SJSA1 (cell line): ENCODE measurements around the gene CCDC85A. TPM values are rescaled to one million over a fixed set of nuclear protein-coding genes. Genes with fewer than 3 reads are reported as not detected.

Experiments
- DNase-seq, 2 experiments: peaks; one replicate each; pipeline ENCODE4 v3.0.0-alpha.2; 2015 to 2020; ENCODE audit warnings: low spot score in 2 of 2, low read depth in 1 of 2
- H3K27ac ChIP-seq: fragments of 250-450 bp; sonication (Bioruptor Pico); 2 replicates; pipeline ENCODE4 v1.5.1; 2020; ENCODE audit warnings: mild to moderate bottlenecking, moderate library complexity
- H3K27me3 ChIP-seq: fragments of 250-450 bp; sonication (Bioruptor Pico); replicated peaks from 2 replicates; pipeline ENCODE4 v1.5.1; 2020; ENCODE audit warnings: mild to moderate bottlenecking, moderate library complexity
- H3K36me3 ChIP-seq: fragments of 250-450 bp; sonication (Bioruptor Pico); 2 replicates; pipeline ENCODE4 v1.5.1; 2020; ENCODE audit warnings: mild to moderate bottlenecking
- H3K4me1 ChIP-seq: fragments of 250-450 bp; sonication (Bioruptor Pico); replicated peaks from 2 replicates; pipeline ENCODE4 v1.6.1; 2021; ENCODE audit warnings: mild to moderate bottlenecking
- H3K4me3 ChIP-seq: fragments of 250-450 bp; sonication (Bioruptor Pico); 2 replicates; pipeline ENCODE4 v1.5.1; 2020; ENCODE audit warnings: mild to moderate bottlenecking
- H3K9me3 ChIP-seq: fragments of 250-450 bp; sonication (Bioruptor Pico); replicated peaks from 2 replicates; pipeline ENCODE4 v1.5.1; 2020; ENCODE audit warnings: mild to moderate bottlenecking
- total RNA-seq: library from RNA; depleted of rRNA; stranded (reverse); fragments of >200 nt; shearing (Covaris generic); gene quantifications from 2 replicates; pipeline ENCODE4 v1.2.3, GENCODE V29; 2014

Gene CCDC85A
- total RNA-seq, 1 experiment from 2014 or later, result 0.37 TPM

DNA sequence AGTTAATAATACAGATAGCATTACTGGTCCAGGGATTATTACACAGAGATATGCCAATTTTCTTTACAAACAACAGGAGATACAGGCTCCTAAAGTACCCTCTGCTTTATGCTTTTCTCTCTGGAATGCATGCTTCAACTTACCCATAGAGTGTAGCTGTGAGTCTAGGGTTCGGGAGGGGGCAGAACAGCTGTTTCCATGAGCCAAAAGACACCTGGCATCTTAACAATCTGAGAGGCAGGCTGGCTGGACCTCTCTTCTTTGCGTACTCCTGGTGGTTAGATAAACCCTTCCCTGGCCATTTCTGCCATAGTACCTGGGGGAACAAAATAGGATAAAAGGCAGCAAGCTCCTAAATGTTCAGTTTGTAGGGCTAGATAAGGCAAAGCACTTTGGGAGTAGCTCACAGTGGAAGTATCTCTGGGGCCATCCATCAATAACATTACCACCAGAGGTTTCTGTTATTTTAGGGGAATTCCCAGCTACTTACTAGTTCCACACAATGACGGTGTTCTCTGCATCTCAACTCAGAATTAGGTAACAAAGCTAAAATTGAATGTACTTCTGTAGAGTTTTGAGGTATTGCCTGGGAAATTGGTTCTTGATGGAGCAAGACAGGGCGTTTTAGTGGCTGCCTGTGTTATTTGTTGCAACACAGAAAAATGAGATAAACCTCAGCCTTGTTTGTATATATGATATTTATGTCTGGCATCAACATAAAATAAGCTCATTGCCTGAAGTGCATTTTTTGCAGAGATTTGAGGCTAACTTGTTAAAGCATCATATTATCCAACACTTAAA, 6.2 kb upstream of the CCDC85A start:
- H3K4me1 ChIP-seq, result no peaks in the 10 kb centered on the region
- H3K36me3 ChIP-seq, result no peaks in the 10 kb centered on the region
- H3K27ac ChIP-seq, result no peak overlapping the region
- H3K4me3 ChIP-seq, result no peak overlapping the region
- H3K27me3 ChIP-seq, result peaks cover 24% of the 10 kb centered on the region
- no peak for DNase-seq
- no peaks in the 10 kb centered on the region for H3K9me3 ChIP-seq

DNA sequence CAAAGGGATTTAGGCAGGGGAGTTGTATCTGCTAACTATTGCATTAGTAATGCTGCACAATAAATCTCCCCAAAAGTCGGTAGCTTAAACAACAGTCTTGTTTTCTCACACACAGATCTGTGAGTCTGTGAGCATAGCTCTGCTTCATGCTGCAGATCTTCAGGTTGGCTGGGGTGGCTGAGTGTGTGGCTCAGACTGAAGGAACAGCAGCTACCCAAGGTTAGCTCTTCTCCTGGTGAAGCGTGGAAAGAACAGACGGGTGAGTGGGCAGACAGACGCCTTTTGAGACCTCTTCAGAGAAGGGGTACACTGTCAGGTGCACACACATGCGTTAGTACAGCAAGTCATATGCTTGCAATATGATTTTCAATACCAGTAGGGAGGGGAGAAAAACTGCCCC, 3.9 kb upstream of the CCDC85A start:
- no peaks in the 10 kb centered on the region for H3K36me3 ChIP-seq
- H3K4me3 ChIP-seq, result no peak overlapping the region
- no peak for DNase-seq
- H3K27ac ChIP-seq, result no peak overlapping the region
- peaks cover 32% of the 10 kb centered on the region for H3K27me3 ChIP-seq
- no peaks in the 10 kb centered on the region for H3K9me3 ChIP-seq
- H3K4me1 ChIP-seq, result peaks cover 13% of the 10 kb centered on the region

DNA sequence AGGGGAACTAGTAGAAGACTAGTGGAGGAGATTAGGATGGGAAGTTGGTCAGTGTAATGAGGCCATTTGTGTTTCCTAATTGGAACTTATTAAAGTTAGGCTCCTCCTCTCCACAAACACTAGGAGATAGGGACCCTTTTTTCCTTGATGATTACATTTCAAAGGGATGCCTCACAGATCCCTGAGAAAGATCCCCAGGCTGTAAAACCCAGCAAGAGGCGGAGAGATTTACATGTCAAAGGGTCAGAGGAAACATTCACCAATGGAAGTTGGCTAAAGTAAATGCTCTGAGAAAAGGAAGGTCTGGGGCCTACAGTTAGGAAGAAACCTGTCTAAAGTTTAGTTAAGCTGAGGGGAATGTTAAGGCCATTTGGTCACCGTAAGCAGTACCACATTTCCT, 1.4 kb upstream of the CCDC85A start:
- Histone ChIP-seq H3K27ac (no peak overlapping the region), H3K4me1 (peaks cover 18% of the 10 kb centered on the region), H3K27me3 (peaks cover 52% of the 10 kb centered on the region), H3K9me3 (no peaks in the 10 kb centered on the region), H3K4me3 (no peak overlapping the region), H3K36me3 (no peaks in the 10 kb centered on the region)
- no peak for DNase-seq

DNA sequence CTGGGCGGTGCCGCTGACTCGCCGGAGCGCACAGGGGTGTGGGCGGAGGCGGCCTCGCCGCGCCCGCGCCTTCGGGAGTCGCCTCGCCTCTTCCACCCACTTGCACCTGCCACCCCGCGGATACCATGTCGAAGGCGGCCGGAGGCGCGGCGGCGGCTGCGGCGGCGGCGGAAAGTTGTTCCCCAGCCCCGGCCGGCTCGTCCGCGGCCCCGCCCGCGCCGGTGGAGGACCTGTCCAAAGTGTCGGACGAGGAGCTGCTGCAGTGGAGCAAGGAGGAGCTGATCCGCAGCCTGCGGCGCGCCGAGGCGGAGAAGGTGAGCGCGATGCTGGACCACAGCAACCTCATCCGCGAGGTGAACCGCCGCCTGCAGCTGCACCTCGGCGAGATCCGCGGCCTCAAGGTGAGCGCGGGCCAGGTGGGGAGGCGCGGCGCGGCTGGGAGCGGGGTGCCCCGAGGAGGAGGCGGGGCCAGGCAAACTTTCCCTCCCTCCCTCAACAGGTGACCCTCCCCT, 766 bp downstream of the CCDC85A start:
- peaks cover 18% of the 10 kb centered on the region for H3K4me1 ChIP-seq
- peaks cover 36% of the 10 kb centered on the region for H3K27me3 ChIP-seq
- no peaks in the 10 kb centered on the region for H3K9me3 ChIP-seq
- H3K4me3 ChIP-seq, result peak overlapping the region; percentile 40
- H3K27ac ChIP-seq, result no peak overlapping the region
- DNase-seq, result peak in 1 of 2 experiments; percentile 16
- no peaks in the 10 kb centered on the region for H3K36me3 ChIP-seq

DNA sequence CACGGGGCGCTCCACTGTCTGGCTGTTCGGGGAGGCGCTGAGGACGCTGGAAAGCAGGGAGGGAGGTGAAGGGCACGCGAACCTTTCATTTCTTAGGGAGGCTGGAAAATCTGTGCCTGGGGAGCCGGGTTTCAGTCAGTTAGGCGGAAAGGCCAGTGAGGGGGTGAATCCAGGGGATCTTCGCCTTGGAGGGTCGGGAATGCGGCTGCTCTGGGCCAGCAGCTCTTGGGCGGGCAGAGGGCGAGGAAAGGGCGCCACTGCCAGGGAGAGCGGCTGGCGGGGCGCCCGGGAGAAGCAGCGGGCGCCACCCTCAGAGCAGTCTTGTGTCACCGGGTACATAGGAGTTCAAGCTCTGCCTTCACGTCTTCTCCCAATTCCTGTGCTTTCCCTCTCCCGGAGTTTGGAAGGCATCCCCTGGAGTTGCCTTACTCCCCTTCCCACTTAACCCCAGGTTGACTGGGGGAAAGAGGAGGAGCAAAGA, 1.4 kb downstream of the CCDC85A start:
- DNase-seq, result peak in 1 of 2 experiments; percentile 31
- peaks cover 18% of the 10 kb centered on the region for H3K4me1 ChIP-seq
- H3K27me3 ChIP-seq, result peaks cover 33% of the 10 kb centered on the region
- H3K9me3 ChIP-seq, result no peaks in the 10 kb centered on the region
- H3K4me3 ChIP-seq, result peak overlapping the region; percentile 40
- H3K27ac ChIP-seq, result no peak overlapping the region
- no peaks in the 10 kb centered on the region for H3K36me3 ChIP-seq

DNA sequence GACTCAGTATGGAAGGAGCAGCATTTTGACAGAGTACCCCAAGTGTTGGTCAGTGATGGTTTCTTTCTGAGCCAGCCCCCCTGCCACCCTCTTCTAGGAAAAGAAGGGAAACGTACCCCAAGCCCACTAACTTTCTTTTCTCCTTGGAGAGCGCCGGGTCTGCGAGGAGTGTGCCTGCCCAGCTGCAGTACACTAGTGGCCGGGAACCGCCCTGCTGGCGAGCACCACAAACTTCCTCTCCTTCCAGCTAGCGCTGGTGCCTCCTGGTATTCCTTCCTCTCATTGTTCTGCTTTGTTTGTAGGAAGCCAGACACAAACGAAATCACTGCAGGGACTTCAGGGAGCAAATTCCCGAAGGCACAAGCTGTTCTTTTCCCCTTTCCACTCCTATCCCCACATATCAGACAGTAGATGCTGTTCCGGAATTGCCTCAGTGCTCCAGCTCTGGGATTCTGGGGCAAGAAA, 1.8 kb downstream of the CCDC85A start:
- peaks cover 33% of the 10 kb centered on the region for H3K27me3 ChIP-seq
- H3K36me3 ChIP-seq, result no peaks in the 10 kb centered on the region
- H3K27ac ChIP-seq, result no peak overlapping the region
- peaks cover 18% of the 10 kb centered on the region for H3K4me1 ChIP-seq
- no peaks in the 10 kb centered on the region for H3K9me3 ChIP-seq
- peak in 1 of 2 experiments; percentile 30 for DNase-seq
- H3K4me3 ChIP-seq, result peak overlapping the region; percentile 40

DNA sequence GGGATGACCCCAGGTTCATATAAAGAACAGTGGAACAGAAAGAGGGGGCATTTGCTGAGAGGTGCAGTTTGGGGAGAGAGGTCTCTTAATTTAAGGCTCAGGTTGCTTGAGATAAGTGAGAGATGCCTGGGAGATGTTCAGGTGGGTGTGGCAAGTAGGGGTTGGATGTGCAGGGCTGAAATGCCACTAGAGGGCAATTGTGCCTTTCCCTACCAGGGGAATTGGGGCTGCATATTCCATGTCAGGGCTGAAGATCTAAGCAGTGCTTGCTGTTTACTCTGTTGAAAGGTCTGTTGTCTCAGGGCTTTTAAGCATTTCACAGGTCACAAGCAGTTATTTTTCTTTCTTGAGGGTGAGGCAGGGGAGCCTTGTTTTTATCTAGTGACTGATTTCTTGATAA, 7.8 kb downstream of the CCDC85A start:
- H3K36me3 ChIP-seq, result no peaks in the 10 kb centered on the region
- no peaks in the 10 kb centered on the region for H3K9me3 ChIP-seq
- peak in 1 of 2 experiments; percentile 15 for DNase-seq
- no peak overlapping the region for H3K27ac ChIP-seq
- H3K4me1 ChIP-seq, result no peaks in the 10 kb centered on the region
- H3K4me3 ChIP-seq, result no peak overlapping the region
- peaks cover 3% of the 10 kb centered on the region for H3K27me3 ChIP-seq

DNA sequence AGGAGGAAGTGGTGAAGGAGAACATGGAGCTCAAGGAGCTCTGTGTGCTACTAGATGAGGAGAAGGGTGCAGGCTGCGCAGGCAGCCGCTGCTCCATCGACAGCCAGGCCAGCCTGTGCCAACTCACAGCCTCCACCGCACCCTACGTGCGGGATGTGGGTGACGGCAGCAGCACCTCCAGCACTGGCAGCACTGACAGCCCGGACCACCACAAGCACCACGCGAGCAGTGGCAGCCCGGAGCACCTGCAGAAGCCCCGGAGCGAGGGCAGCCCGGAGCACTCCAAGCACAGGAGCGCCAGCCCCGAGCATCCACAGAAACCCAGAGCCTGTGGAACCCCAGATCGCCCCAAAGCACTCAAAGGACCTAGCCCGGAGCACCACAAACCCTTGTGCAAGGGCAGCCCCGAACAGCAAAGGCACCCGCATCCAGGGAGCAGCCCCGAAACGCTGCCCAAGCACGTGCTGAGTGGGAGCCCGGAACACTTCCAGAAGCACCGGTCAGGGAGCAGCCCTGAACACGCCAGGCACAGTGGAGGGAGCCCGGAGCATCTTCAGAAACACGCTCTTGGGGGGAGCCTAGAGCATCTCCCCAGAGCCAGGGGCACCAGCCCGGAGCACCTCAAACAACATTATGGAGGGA, 9.0 kb downstream of the CCDC85A start:
- Histone ChIP-seq H3K9me3 (no peaks in the 10 kb centered on the region), H3K4me1 (no peaks in the 10 kb centered on the region), H3K27ac (no peak overlapping the region), H3K36me3 (no peaks in the 10 kb centered on the region), H3K27me3 (no peaks in the 10 kb centered on the region; the same call in none of the 2 replicates), H3K4me3 (no peak overlapping the region)
- no peak for DNase-seq

DNA sequence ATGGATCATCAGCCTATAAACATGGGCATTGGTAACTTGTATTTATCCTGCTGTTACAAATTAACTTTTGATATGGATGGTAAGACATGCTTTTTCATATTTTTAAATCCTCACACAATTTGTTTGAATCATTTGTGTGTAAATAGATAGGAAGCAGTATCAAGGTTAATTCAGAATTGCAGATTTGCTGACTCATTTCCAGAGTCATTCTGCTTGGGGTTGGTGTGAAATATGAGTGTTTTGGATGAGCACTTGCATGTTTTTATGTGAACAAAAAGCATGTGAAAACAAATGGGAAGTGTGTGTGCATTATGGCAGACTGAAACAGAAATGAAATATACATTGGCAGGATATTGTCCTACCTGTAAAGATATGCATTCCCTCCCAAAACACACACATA, 11.8 kb downstream of the CCDC85A start:
- no peak overlapping the region for H3K27ac ChIP-seq
- H3K9me3 ChIP-seq, result no peaks in the 10 kb centered on the region
- peaks cover 5% of the 10 kb centered on the region for H3K4me1 ChIP-seq
- H3K36me3 ChIP-seq, result no peaks in the 10 kb centered on the region
- DNase-seq, result no peak
- H3K27me3 ChIP-seq, result no peaks in the 10 kb centered on the region; the same call in none of the 2 replicates
- no peak overlapping the region for H3K4me3 ChIP-seq

DNA sequence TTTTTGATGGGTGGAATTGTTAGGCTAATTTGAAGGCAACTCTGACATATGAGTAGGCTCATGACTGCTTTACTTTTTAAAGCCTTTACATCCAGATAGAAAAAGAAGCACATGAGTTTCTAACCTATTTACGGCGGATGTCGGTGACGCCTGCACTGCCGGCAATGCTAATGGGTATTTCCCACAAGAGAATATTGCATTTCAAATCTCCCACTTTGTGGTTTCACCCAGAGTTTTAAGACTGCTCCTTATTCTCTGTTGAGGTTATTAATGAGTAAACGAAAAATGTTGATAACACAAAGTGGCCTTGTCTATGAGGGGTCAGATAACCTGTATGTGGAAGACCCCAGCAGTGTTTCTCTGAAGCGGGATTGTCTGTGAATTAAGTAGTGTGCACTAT, 14.0 kb downstream of the CCDC85A start:
- H3K4me3 ChIP-seq, result no peak overlapping the region
- DNase-seq, result no peak
- H3K27ac ChIP-seq, result no peak overlapping the region

DNA sequence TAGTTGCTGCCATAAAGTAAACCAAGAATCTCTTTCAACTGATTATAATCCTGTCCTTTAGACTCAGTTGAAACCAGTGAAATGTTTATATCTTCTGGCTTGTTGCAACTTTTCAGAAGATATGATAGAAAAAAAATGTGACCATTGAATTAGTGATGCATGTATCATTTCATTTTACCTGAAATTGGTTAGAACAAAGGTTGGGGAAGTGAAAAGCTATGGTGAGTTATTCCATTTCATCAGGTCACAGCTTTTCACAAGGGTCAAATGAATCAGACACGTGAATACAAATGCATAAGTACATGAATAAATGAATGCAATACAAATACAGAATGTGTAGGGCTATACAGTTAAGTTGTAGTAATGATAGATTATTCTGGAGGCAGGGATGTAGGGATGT, 15.1 kb downstream of the CCDC85A start:
- Histone ChIP-seq H3K4me3 (no peak overlapping the region), H3K4me1 (peaks cover 5% of the 10 kb centered on the region), H3K27ac (no peak overlapping the region), H3K27me3 (no peaks in the 10 kb centered on the region; the same call in 1 of the 2 replicates), H3K9me3 (no peaks in the 10 kb centered on the region), H3K36me3 (no peaks in the 10 kb centered on the region)
- no peak for DNase-seq

More for the DNA sequence above, 14.0 kb downstream of the CCDC85A start:
- no peaks in the 10 kb centered on the region; the same call in 1 of the 2 replicates for H3K27me3 ChIP-seq
- H3K9me3 ChIP-seq, result no peaks in the 10 kb centered on the region
- H3K4me1 ChIP-seq, result peaks cover 5% of the 10 kb centered on the region
- no peaks in the 10 kb centered on the region for H3K36me3 ChIP-seq

DNA sequence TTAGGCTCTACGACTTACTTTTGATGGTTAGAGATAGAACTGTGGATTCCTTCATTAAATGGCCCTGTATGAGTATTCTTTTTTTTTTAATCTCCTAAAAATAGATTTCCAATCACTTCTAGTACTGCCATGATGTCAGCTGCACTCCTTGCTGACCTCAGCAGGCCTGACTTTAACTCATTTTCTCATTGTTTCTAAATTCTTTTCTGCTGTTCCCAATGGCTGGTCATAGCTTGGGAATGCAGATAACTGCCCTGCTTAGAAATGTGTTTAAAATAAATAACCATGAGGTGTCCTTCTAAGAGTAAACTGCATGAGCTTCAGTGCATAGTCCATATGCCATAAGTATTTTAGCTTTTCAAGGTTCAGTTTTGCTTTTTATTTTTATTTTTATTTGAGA, 15.7 kb downstream of the CCDC85A start:
- no peaks in the 10 kb centered on the region for H3K9me3 ChIP-seq
- DNase-seq, result peak in 1 of 2 experiments; percentile 56
- H3K4me1 ChIP-seq, result peaks cover 5% of the 10 kb centered on the region
- H3K27ac ChIP-seq, result no peak overlapping the region
- no peak overlapping the region for H3K4me3 ChIP-seq
- no peaks in the 10 kb centered on the region for H3K36me3 ChIP-seq
- no peaks in the 10 kb centered on the region for H3K27me3 ChIP-seq

DNA sequence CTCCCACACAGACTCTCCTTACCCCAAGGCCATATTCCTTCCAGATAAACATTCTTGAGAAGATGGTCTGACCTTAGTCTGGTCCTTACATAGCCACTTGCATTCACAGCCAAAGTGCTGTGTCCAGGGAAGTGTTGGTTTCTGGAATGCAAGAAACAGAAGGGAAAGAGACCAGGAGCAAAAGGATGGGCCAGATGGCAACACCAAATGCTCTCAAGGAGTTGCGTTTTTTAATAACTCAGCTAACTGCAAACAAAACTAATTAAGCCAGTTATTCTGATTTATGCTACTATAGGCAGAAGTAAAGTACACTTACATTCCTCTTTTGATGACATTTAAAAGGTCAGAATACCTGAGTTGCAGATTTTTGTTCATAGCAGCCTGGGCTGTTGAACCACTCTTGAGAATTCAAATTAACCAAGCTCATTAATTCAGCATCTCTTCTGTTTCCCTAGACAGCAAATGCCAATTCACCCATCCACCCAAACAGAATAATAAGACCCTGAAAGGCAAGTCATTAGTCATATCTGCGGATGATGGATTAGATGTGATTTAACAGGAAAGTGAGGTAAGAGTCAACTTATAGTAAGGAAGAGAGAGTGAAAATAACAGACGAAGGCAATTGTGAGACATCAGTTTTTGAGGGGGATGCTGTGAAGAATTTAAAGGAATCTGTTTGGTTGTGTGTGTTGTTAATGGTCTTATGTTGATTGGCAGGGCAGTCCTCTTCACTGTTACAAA, 18.8 kb downstream of the CCDC85A start:
- Histone ChIP-seq H3K4me3 (no peak overlapping the region), H3K9me3 (no peaks in the 10 kb centered on the region), H3K27me3 (no peaks in the 10 kb centered on the region), H3K36me3 (no peaks in the 10 kb centered on the region), H3K27ac (no peak overlapping the region), H3K4me1 (peaks cover 5% of the 10 kb centered on the region)
- no peak for DNase-seq
